Measurements from ENCODE around the gene ATP8A2. TPM values are rescaled to one million over a fixed set of nuclear protein-coding genes. Genes with fewer than 3 reads are reported as not detected.
"Not testable (repeated sequence)": the region's sequence is repeated elsewhere in the genome, so short reads cannot be mapped to it uniquely, and the experiment has no call there.

The ATP8A2 gene
- total RNA-seq, 1 experiment from 2014 or later = not detected

- in situ Hi-C loops (cut with HindIII; ENCODE audit: low sequenced_read_pairs) = no loop called here
- DNase-seq (ENCODE audit: low spot score) = no peak
Measured at GRCh38 chr13:25943658-25944057, 571.9 kb downstream of the ATP8A2 start.

- in situ Hi-C loops (cut with HindIII; ENCODE audit: low sequenced_read_pairs) = no loop called here
Measured at GRCh38 chr13:25945596-25945995, 573.8 kb downstream of the ATP8A2 start.

GRCh38 chr13:25946321-25946720 is 574.5 kb downstream of the ATP8A2 start:
- DNase-seq (ENCODE audit: low spot score) = no peak
- in situ Hi-C loops (cut with HindIII; ENCODE audit: low sequenced_read_pairs) = no loop called here

More at GRCh38 chr13:25945596-25945995, 573.8 kb downstream of the ATP8A2 start:
- peak; percentile 57 for DNase-seq (ENCODE audit: low spot score)

GRCh38 chr13:25948910-25949309 is 577.1 kb downstream of the ATP8A2 start:
- in situ Hi-C loops (cut with HindIII; ENCODE audit: low sequenced_read_pairs) = no loop called here
- peak; percentile 49 for DNase-seq (ENCODE audit: low spot score)

GRCh38 chr13:25951831-25952230 is 580.1 kb downstream of the ATP8A2 start:
- no peak for DNase-seq (ENCODE audit: low spot score)
- in situ Hi-C loops (cut with HindIII; ENCODE audit: low sequenced_read_pairs) = no loop called here

- DNase-seq (ENCODE audit: low spot score); in situ Hi-C loops (cut with HindIII; ENCODE audit: low sequenced_read_pairs): not testable (repeated sequence)
Measured at GRCh38 chr13:25954080-25954479, 582.3 kb downstream of the ATP8A2 start.

GRCh38 chr13:25954943-25955342 is 583.2 kb downstream of the ATP8A2 start:
- in situ Hi-C loops (cut with HindIII; ENCODE audit: low sequenced_read_pairs); DNase-seq (ENCODE audit: low spot score): not testable (repeated sequence)

GRCh38 chr13:25958986-25959385 is 587.2 kb downstream of the ATP8A2 start:
- no peak for DNase-seq (ENCODE audit: low spot score)
- in situ Hi-C loops (cut with HindIII; ENCODE audit: low sequenced_read_pairs) = no loop called here

GRCh38 chr13:25961294-25961693 is 589.5 kb downstream of the ATP8A2 start:
- in situ Hi-C loops (cut with HindIII; ENCODE audit: low sequenced_read_pairs) = no loop called here
- DNase-seq (ENCODE audit: low spot score) = no peak

- in situ Hi-C loops (cut with HindIII; ENCODE audit: low sequenced_read_pairs) = no loop called here
- peak; percentile 41 for DNase-seq (ENCODE audit: low spot score)
Measured at GRCh38 chr13:25963674-25964073, 591.9 kb downstream of the ATP8A2 start.

- DNase-seq (ENCODE audit: low spot score) = no peak
- in situ Hi-C loops (cut with HindIII; ENCODE audit: low sequenced_read_pairs) = no loop called here
Measured at GRCh38 chr13:25965596-25965995, 593.8 kb downstream of the ATP8A2 start.

- no peak for DNase-seq (ENCODE audit: low spot score)
- in situ Hi-C loops (cut with HindIII; ENCODE audit: low sequenced_read_pairs) = no loop called here
Measured at GRCh38 chr13:25966086-25966485, 594.3 kb downstream of the ATP8A2 start.

- DNase-seq (ENCODE audit: low spot score) = no peak
- in situ Hi-C loops (cut with HindIII; ENCODE audit: low sequenced_read_pairs) = no loop called here
Measured at GRCh38 chr13:25967144-25967543, 595.4 kb downstream of the ATP8A2 start.

- in situ Hi-C loops (cut with HindIII; ENCODE audit: low sequenced_read_pairs) = no loop called here
Measured at GRCh38 chr13:25971047-25971446, 599.3 kb downstream of the ATP8A2 start.

GRCh38 chr13:25971459-25972145 is 599.8 kb downstream of the ATP8A2 start:
- in situ Hi-C loops (cut with HindIII; ENCODE audit: low sequenced_read_pairs) = no loop called here
- no peak for DNase-seq (ENCODE audit: low spot score)

More at GRCh38 chr13:25971047-25971446, 599.3 kb downstream of the ATP8A2 start:
- DNase-seq (ENCODE audit: low spot score) = no peak

GRCh38 chr13:25973085-25973484 is 601.3 kb downstream of the ATP8A2 start:
- no peak for DNase-seq (ENCODE audit: low spot score)
- in situ Hi-C loops (cut with HindIII; ENCODE audit: low sequenced_read_pairs) = no loop called here

GRCh38 chr13:25973576-25973975 is 601.8 kb downstream of the ATP8A2 start:
- in situ Hi-C loops (cut with HindIII; ENCODE audit: low sequenced_read_pairs) = no loop called here
- DNase-seq (ENCODE audit: low spot score) = peak; percentile 72

GRCh38 chr13:25977216-25977615 is 605.4 kb downstream of the ATP8A2 start:
- in situ Hi-C loops (cut with HindIII; ENCODE audit: low sequenced_read_pairs) = no loop called here
- DNase-seq (ENCODE audit: low spot score) = no peak

GRCh38 chr13:25977671-25978070 is 605.9 kb downstream of the ATP8A2 start:
- in situ Hi-C loops (cut with HindIII; ENCODE audit: low sequenced_read_pairs) = no loop called here
- no peak for DNase-seq (ENCODE audit: low spot score)

- in situ Hi-C loops (cut with HindIII; ENCODE audit: low sequenced_read_pairs) = no loop called here
- DNase-seq (ENCODE audit: low spot score) = no peak
Measured at GRCh38 chr13:25978961-25979360, 607.2 kb downstream of the ATP8A2 start.

- no peak for DNase-seq (ENCODE audit: low spot score)
- in situ Hi-C loops (cut with HindIII; ENCODE audit: low sequenced_read_pairs) = no loop called here
Measured at GRCh38 chr13:25979371-25979770, 607.6 kb downstream of the ATP8A2 start.
